ENCODE results near the gene PDGFA. TPM values are rescaled to one million over a fixed set of nuclear protein-coding genes. Genes with fewer than 3 reads are reported as not detected.

PDGFA gene
- total RNA-seq, 1 experiment from 2014 or later: 35.8 TPM

GRCh38 chr7:539731-540411 is 20.2 kb upstream of the PDGFA start:
- Mint-ChIP-seq H3K27ac (no peak overlapping the region), H3K4me1 (peaks cover 10 to 16% of the 10 kb centered on the region in 2 experiments), H3K9me3 (no peaks in the 10 kb centered on the region), H3K4me3 (no peak overlapping the region), H3K27me3 (ENCODE audit: low read depth) (peaks cover 6% of the 10 kb centered on the region), H3K36me3 (ENCODE audit: insufficient read depth in 1 of 3, low read depth in 3 of 3) (no peaks in the 10 kb centered on the region; a peak in 1 of 7 replicates)
- no CpG with 5 or more reads among the region's 17 CpGs for WGBS (ENCODE audit: extremely low coverage, insufficient read length, low lambda C conversion rate)
- H3K9ac ChIP-seq (ENCODE audit: extremely low read depth, insufficient read length, low read length): no peak overlapping the region
- no peak overlapping the region for H4K8ac ChIP-seq (replicated peaks; ENCODE audit: insufficient read length, low read depth, low read length)
- no peak overlapping the region for H4K5ac ChIP-seq (ENCODE audit: insufficient read length, low read depth, low read length)
- no peak overlapping the region for H3K56ac ChIP-seq (ENCODE audit: insufficient read length, low read depth, low read length)
- H3K23me2 ChIP-seq (ENCODE audit: insufficient read length, low read depth, low read length, poor library complexity, severe bottlenecking): no peaks in the 10 kb centered on the region
- no peaks in the 10 kb centered on the region for H3K79me2 ChIP-seq (ENCODE audit: insufficient read depth, low read length)
- no peak for DNase-seq
- no peak overlapping the region for H3K4ac ChIP-seq (ENCODE audit: low read depth, low read length)
- no peak overlapping the region for H2BK15ac ChIP-seq (ENCODE audit: low read depth, low read length)
- H2BK20ac ChIP-seq (ENCODE audit: low read depth, low read length, poor library complexity, severe bottlenecking): no peak overlapping the region
- no peak overlapping the region for H2AK5ac ChIP-seq (ENCODE audit: insufficient read length, low read length)
- no peak overlapping the region for H3T11ph ChIP-seq (ENCODE audit: low read length)
- no peaks in the 10 kb centered on the region for H3K9me3 ChIP-seq (ENCODE audit: control insufficient read depth, low read depth, low read length)
- no peaks in the 10 kb centered on the region for H3K4me1 ChIP-seq (ENCODE audit: insufficient read depth, low read length)
- no peak overlapping the region for H2BK120ac ChIP-seq (ENCODE audit: low read depth, low read length, poor library complexity, severe bottlenecking)
- no peak overlapping the region for H3K14ac ChIP-seq (ENCODE audit: insufficient read depth, low read length)
- no peak for TF ChIP-seq CTCF (conservative IDR thresholded peaks at IDR 0.05)
- no peak overlapping the region for H3K27ac ChIP-seq (ENCODE audit: insufficient read length, low read depth, low read length)
- no peak overlapping the region for H2BK5ac ChIP-seq (ENCODE audit: insufficient read length, low read length)
- H2BK12ac ChIP-seq (ENCODE audit: insufficient read length, low read depth, low read length): no peak overlapping the region
- H3K18ac ChIP-seq (ENCODE audit: insufficient read length, low read depth, low read length): no peak overlapping the region
- H3K23ac ChIP-seq (ENCODE audit: insufficient read length, low read depth, low read length): no peak overlapping the region
- no peak overlapping the region for H2AFZ ChIP-seq (ENCODE audit: low read length)
- H3K4me2 ChIP-seq (ENCODE audit: insufficient read depth, insufficient read length, low read length): no peak overlapping the region
- H4K20me1 ChIP-seq (ENCODE audit: control insufficient read depth, insufficient read depth, insufficient read length): no peaks in the 10 kb centered on the region
- no peaks in the 10 kb centered on the region for H3K79me1 ChIP-seq (ENCODE audit: insufficient read depth, low read depth, low read length, poor library complexity, severe bottlenecking)
- H3K27me3 ChIP-seq (ENCODE audit: insufficient read depth, low read length): no peaks in the 10 kb centered on the region
- H4K91ac ChIP-seq (ENCODE audit: insufficient read length, low read depth, low read length): no peak overlapping the region

Measured in H9 (cell line).